H1 (cell line): ENCODE results near the gene SECISBP2. TPM values are rescaled to one million over a fixed set of nuclear protein-coding genes. Genes with fewer than 3 reads are reported as not detected.

Source experiments
- polyA plus RNA-seq, 7 experiments: library from polyadenylated mRNA; depleted of rRNA in 3 of 7; stranded (reverse) in 5 of 7; unstranded in 2 of 7; fragments of >200 nt in 5 of 7; fragments of 200-250 nt in 2 of 7; gene quantifications; 1 replicate in 5 of 7; 2 replicates in 1 of 7; 4 replicates in 1 of 7; pipeline versions ENCODE4 v1.2.1 to v1.2.3, GENCODE V29; 2011 to 2013; ENCODE audit warnings: missing spikeins in 2 of 7, mixed read lengths in 2 of 7
- total RNA-seq: library from RNA; stranded (reverse); fragmentation: NEBNext Ultra II Directional; extraction: Animal tissue kit (Norgen Biotek cat#: 25700); gene quantifications from 2 replicates; pipeline ENCODE4 v1.2.1, GENCODE V29; 2021
- TF ChIP-seq, protein P1 (sequence below): fragments of 300-600 bp; sonication (generic); IDR thresholded peaks from 2 replicates; pipeline ENCODE4 v1.7.1; 2012; ENCODE audit warnings: low read length, moderate library complexity, mild to moderate bottlenecking, inconsistent platforms; ENCODE audit not compliant: insufficient replicate concordance

SECISBP2 gene
- total and polyA plus RNA-seq, 2 of the 8 experiments (the other 6 are each of a cell fraction or from before 2014, with no cell fraction given): 39.0 to 61.7 TPM

DNA sequence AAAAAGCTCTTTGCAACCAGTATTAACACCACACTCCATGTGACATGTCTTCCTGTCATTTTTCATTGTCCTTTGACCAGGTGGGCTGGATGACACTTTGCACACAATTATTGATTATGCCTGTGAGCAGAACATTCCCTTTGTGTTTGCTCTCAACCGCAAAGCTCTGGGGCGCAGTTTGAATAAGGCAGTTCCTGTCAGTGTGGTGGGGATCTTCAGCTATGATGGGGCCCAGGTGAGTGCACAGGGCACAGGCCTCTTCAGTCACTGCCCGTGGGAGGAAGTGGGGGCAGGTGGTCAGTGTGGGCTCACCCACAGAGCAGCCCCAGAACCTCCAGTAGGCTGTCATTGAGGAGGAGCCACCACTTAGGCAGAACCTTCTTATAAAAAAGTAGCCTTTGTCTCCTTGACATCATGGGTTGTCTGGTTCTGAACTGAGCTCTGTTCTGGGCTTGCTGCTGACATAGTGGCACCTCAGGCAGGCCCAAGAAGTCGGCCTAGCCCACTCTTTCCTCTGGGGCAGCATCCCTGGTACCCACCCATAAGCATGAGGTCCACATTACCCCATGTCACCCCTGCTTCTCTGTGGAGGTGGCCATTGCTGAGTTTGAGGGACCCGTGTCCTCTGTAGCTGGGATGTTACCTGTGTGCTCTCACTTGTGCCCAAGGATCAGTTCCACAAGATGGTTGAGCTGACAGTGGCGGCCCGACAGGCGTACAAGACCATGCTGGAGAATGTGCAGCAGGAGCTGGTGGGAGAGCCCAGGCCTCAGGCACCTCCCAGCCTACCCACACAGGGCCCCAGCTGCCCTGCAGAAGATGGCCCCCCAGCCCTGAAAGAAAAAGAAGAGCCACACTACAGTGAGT lies 39.3 kb downstream of the SECISBP2 start (continued):
- TF ChIP-seq, protein P1, sequence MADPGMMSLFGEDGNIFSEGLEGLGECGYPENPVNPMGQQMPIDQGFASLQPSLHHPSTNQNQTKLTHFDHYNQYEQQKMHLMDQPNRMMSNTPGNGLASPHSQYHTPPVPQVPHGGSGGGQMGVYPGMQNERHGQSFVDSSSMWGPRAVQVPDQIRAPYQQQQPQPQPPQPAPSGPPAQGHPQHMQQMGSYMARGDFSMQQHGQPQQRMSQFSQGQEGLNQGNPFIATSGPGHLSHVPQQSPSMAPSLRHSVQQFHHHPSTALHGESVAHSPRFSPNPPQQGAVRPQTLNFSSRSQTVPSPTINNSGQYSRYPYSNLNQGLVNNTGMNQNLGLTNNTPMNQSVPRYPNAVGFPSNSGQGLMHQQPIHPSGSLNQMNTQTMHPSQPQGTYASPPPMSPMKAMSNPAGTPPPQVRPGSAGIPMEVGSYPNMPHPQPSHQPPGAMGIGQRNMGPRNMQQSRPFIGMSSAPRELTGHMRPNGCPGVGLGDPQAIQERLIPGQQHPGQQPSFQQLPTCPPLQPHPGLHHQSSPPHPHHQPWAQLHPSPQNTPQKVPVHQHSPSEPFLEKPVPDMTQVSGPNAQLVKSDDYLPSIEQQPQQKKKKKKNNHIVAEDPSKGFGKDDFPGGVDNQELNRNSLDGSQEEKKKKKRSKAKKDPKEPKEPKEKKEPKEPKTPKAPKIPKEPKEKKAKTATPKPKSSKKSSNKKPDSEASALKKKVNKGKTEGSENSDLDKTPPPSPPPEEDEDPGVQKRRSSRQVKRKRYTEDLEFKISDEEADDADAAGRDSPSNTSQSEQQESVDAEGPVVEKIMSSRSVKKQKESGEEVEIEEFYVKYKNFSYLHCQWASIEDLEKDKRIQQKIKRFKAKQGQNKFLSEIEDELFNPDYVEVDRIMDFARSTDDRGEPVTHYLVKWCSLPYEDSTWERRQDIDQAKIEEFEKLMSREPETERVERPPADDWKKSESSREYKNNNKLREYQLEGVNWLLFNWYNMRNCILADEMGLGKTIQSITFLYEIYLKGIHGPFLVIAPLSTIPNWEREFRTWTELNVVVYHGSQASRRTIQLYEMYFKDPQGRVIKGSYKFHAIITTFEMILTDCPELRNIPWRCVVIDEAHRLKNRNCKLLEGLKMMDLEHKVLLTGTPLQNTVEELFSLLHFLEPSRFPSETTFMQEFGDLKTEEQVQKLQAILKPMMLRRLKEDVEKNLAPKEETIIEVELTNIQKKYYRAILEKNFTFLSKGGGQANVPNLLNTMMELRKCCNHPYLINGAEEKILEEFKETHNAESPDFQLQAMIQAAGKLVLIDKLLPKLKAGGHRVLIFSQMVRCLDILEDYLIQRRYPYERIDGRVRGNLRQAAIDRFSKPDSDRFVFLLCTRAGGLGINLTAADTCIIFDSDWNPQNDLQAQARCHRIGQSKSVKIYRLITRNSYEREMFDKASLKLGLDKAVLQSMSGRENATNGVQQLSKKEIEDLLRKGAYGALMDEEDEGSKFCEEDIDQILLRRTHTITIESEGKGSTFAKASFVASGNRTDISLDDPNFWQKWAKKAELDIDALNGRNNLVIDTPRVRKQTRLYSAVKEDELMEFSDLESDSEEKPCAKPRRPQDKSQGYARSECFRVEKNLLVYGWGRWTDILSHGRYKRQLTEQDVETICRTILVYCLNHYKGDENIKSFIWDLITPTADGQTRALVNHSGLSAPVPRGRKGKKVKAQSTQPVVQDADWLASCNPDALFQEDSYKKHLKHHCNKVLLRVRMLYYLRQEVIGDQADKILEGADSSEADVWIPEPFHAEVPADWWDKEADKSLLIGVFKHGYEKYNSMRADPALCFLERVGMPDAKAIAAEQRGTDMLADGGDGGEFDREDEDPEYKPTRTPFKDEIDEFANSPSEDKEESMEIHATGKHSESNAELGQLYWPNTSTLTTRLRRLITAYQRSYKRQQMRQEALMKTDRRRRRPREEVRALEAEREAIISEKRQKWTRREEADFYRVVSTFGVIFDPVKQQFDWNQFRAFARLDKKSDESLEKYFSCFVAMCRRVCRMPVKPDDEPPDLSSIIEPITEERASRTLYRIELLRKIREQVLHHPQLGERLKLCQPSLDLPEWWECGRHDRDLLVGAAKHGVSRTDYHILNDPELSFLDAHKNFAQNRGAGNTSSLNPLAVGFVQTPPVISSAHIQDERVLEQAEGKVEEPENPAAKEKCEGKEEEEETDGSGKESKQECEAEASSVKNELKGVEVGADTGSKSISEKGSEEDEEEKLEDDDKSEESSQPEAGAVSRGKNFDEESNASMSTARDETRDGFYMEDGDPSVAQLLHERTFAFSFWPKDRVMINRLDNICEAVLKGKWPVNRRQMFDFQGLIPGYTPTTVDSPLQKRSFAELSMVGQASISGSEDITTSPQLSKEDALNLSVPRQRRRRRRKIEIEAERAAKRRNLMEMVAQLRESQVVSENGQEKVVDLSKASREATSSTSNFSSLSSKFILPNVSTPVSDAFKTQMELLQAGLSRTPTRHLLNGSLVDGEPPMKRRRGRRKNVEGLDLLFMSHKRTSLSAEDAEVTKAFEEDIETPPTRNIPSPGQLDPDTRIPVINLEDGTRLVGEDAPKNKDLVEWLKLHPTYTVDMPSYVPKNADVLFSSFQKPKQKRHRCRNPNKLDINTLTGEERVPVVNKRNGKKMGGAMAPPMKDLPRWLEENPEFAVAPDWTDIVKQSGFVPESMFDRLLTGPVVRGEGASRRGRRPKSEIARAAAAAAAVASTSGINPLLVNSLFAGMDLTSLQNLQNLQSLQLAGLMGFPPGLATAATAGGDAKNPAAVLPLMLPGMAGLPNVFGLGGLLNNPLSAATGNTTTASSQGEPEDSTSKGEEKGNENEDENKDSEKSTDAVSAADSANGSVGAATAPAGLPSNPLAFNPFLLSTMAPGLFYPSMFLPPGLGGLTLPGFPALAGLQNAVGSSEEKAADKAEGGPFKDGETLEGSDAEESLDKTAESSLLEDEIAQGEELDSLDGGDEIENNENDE: no peak
